ENCODE data around the gene WNT9B.

WNT9B gene

GRCh38 chr17:46854515-46854914 lies 3.1 kb downstream of the WNT9B start:
- DNase-seq = no peak

GRCh38 chr17:46854948-46855347 lies 3.6 kb downstream of the WNT9B start:
- no peak for DNase-seq

- no peak for DNase-seq
These were observed 6.2 kb downstream of the WNT9B start for GRCh38 chr17:46857600-46857999.

GRCh38 chr17:46859996-46860395 lies 8.6 kb downstream of the WNT9B start:
- DNase-seq = no peak

- no peak for DNase-seq
These were observed 11.6 kb downstream of the WNT9B start for GRCh38 chr17:46862949-46863348.

GRCh38 chr17:46863383-46864121 lies 12.2 kb downstream of the WNT9B start:
- DNase-seq = no peak

- no peak for DNase-seq
These were observed 13.7 kb downstream of the WNT9B start for GRCh38 chr17:46865100-46865499.

GRCh38 chr17:46866325-46866724 lies 14.9 kb downstream of the WNT9B start:
- no peak for DNase-seq

- DNase-seq = peak in 1 of 4 experiments; percentile 13
These were observed 15.4 kb downstream of the WNT9B start for GRCh38 chr17:46866747-46867146.

- DNase-seq = no peak
These were observed 17.4 kb downstream of the WNT9B start for GRCh38 chr17:46868689-46869187.

GRCh38 chr17:46869296-46869695 lies 17.9 kb downstream of the WNT9B start:
- no peak for DNase-seq

GRCh38 chr17:46869975-46870803 lies 18.8 kb downstream of the WNT9B start:
- DNase-seq = no peak

- no peak for DNase-seq
These were observed 21.0 kb downstream of the WNT9B start for GRCh38 chr17:46872421-46872820.

- no peak for DNase-seq
These were observed 22.7 kb downstream of the WNT9B start for GRCh38 chr17:46873941-46874645.

- peak in 2 of 4 experiments; percentile 44 to 46 for DNase-seq
These were observed 23.5 kb downstream of the WNT9B start for GRCh38 chr17:46874906-46875305.

- no peak for DNase-seq
These were observed 24.5 kb downstream of the WNT9B start for GRCh38 chr17:46875849-46876352.

- no peak for DNase-seq
These were observed 25.0 kb downstream of the WNT9B start for GRCh38 chr17:46876353-46876887.

- DNase-seq = no peak
These were observed 25.5 kb downstream of the WNT9B start for GRCh38 chr17:46876926-46877325.

- DNase-seq = peak; percentile 45 to 65 (median 61)
These were observed 26.1 kb downstream of the WNT9B start for GRCh38 chr17:46877466-46877865.

- peak; percentile 70 to 91 (median 84) for DNase-seq
These were observed 26.7 kb downstream of the WNT9B start for GRCh38 chr17:46878055-46878454.

- DNase-seq = no peak
These were observed 27.7 kb downstream of the WNT9B start for GRCh38 chr17:46879101-46879500.

GRCh38 chr17:46881015-46881414 lies 29.6 kb downstream of the WNT9B start:
- DNase-seq = no peak

GRCh38 chr17:46882666-46883065 lies 31.3 kb downstream of the WNT9B start:
- no peak for DNase-seq

Measured in suppressor macrophage (primary cell).